ENCODE results near the gene ARMC5.

Gene ARMC5

GRCh38 chr16:31461921-31462804, 2.9 kb downstream of the ARMC5 start:
- DNase-seq, result no peak

GRCh38 chr16:31464348-31464769, 5.1 kb downstream of the ARMC5 start:
- DNase-seq, result no peak

- DNase-seq, result no peak
Observed at GRCh38 chr16:31464781-31465260, 5.5 kb downstream of the ARMC5 start.

- no peak for DNase-seq
Observed at GRCh38 chr16:31465788-31466370, 6.6 kb downstream of the ARMC5 start.

- DNase-seq, result no peak
Observed at GRCh38 chr16:31466381-31466841, 7.1 kb downstream of the ARMC5 start.

- no peak for DNase-seq
Observed at GRCh38 chr16:31467151-31467773, 8.0 kb downstream of the ARMC5 start.

GRCh38 chr16:31467858-31468257, 8.6 kb downstream of the ARMC5 start:
- no peak for DNase-seq

- DNase-seq, result no peak
Observed at GRCh38 chr16:31470615-31471014, 11.3 kb downstream of the ARMC5 start.

- no peak for DNase-seq
Observed at GRCh38 chr16:31471241-31471874, 12.1 kb downstream of the ARMC5 start.

GRCh38 chr16:31471875-31472708, 12.8 kb downstream of the ARMC5 start, which contains the start of gene TGFB1I1:
Gene TGFB1I1 (plus strand): TSS chr16:31472152. CDS start chr16:31472189, 37 bp downstream.
- DNase-seq, result no peak

GRCh38 chr16:31472709-31473203, 13.5 kb downstream of the ARMC5 start:
- DNase-seq, result no peak

- no peak for DNase-seq
Observed at GRCh38 chr16:31473264-31473984, 14.1 kb downstream of the ARMC5 start.

GRCh38 chr16:31474173-31474714, 14.9 kb downstream of the ARMC5 start:
- no peak for DNase-seq

GRCh38 chr16:31474773-31475738, 15.8 kb downstream of the ARMC5 start:
- DNase-seq, result no peak

GRCh38 chr16:31475946-31476302, 16.6 kb downstream of the ARMC5 start:
- DNase-seq, result no peak

GRCh38 chr16:31476303-31477219, 17.3 kb downstream of the ARMC5 start:
- DNase-seq, result peak; percentile 87

GRCh38 chr16:31477220-31478216, 18.2 kb downstream of the ARMC5 start:
- DNase-seq, result no peak

Measured in activated T-cell treated with anti-CD3 and anti-CD28 coated beads for 4 hours (primary cell).